IPS-20b (cell line): ENCODE data around the gene GJB6.

Experiments used
- H3K27ac ChIP-seq: one replicate; pipeline ENCODE4 v1.5.1; 2013; ENCODE audit warnings: low read length
- H3K27me3 ChIP-seq: 2 replicates; pipeline ENCODE4 v1.6.1; 2013; ENCODE audit warnings: mild to moderate bottlenecking, low read length, inconsistent platforms; ENCODE audit not compliant: insufficient read depth
- H3K36me3 ChIP-seq: 2 replicates; pipeline ENCODE4 v1.6.1; 2013; ENCODE audit warnings: low read depth, mild to moderate bottlenecking, inconsistent platforms, low read length, moderate library complexity; ENCODE audit not compliant: insufficient read depth
- H3K4me1 ChIP-seq: 2 replicates; pipeline ENCODE4 v1.6.1; 2013; ENCODE audit warnings: mild to moderate bottlenecking, control low read depth, inconsistent platforms, low read length, moderate library complexity; ENCODE audit not compliant: insufficient read depth
- H3K4me3 ChIP-seq: 2 replicates; pipeline ENCODE4 v1.5.1; 2013; ENCODE audit warnings: mild to moderate bottlenecking, low read length, inconsistent platforms
- H3K9ac ChIP-seq: 2 replicates; pipeline ENCODE4 v1.6.1; 2013; ENCODE audit warnings: low read depth, mild to moderate bottlenecking, inconsistent platforms, low read length, moderate library complexity
- H3K9me3 ChIP-seq: 2 replicates; pipeline ENCODE4 v1.6.1; 2013; ENCODE audit warnings: mild to moderate bottlenecking, low read depth, low read length, inconsistent platforms; ENCODE audit not compliant: insufficient read depth

GJB6 gene

GRCh38 chr13:20221772-20222171 is 10.3 kb downstream of the GJB6 start:
- H3K9me3 ChIP-seq, result no peaks in the 10 kb centered on the region
- H3K4me3 ChIP-seq, result no peak overlapping the region
- no peak overlapping the region for H3K9ac ChIP-seq
- no peaks in the 10 kb centered on the region for H3K4me1 ChIP-seq
- H3K27me3 ChIP-seq, result no peaks in the 10 kb centered on the region; the same call in 1 of the 2 replicates
- H3K27ac ChIP-seq, result no peak overlapping the region
- no peaks in the 10 kb centered on the region for H3K36me3 ChIP-seq

GRCh38 chr13:20219577-20219976 is 12.5 kb downstream of the GJB6 start:
- Histone ChIP-seq H3K36me3 (no peaks in the 10 kb centered on the region), H3K9me3 (no peaks in the 10 kb centered on the region), H3K9ac (no peak overlapping the region), H3K4me1 (no peaks in the 10 kb centered on the region), H3K27ac (no peak overlapping the region), H3K4me3 (no peak overlapping the region), H3K27me3 (no peaks in the 10 kb centered on the region)

GRCh38 chr13:20217168-20217567 is 15.0 kb downstream of the GJB6 start:
- H3K4me3 ChIP-seq, result no peak overlapping the region
- no peaks in the 10 kb centered on the region for H3K9me3 ChIP-seq

GRCh38 chr13:20209948-20210347 is 22.2 kb downstream of the GJB6 start:
- Histone ChIP-seq H3K4me1 (no peaks in the 10 kb centered on the region), H3K9me3 (no peaks in the 10 kb centered on the region), H3K36me3 (no peaks in the 10 kb centered on the region), H3K27me3 (no peaks in the 10 kb centered on the region), H3K4me3 (no peak overlapping the region), H3K27ac (no peak overlapping the region), H3K9ac (no peak overlapping the region)

More at GRCh38 chr13:20217168-20217567, 15.0 kb downstream of the GJB6 start:
- Histone ChIP-seq H3K36me3 (no peaks in the 10 kb centered on the region), H3K9ac (no peak overlapping the region), H3K4me1 (no peaks in the 10 kb centered on the region), H3K27ac (no peak overlapping the region), H3K27me3 (no peaks in the 10 kb centered on the region)

GRCh38 chr13:20206698-20207235 is 25.4 kb downstream of the GJB6 start:
- H3K36me3 ChIP-seq, result no peaks in the 10 kb centered on the region
- H3K4me3 ChIP-seq, result no peak overlapping the region
- no peaks in the 10 kb centered on the region for H3K4me1 ChIP-seq
- H3K27ac ChIP-seq, result no peak overlapping the region
- H3K9ac ChIP-seq, result no peak overlapping the region
- no peaks in the 10 kb centered on the region; the same call in 1 of the 2 replicates for H3K9me3 ChIP-seq
- H3K27me3 ChIP-seq, result no peaks in the 10 kb centered on the region

- Histone ChIP-seq H3K27me3 (no peaks in the 10 kb centered on the region), H3K4me1 (no peaks in the 10 kb centered on the region), H3K9me3 (no peaks in the 10 kb centered on the region; the same call in 1 of the 2 replicates)
Measured at GRCh38 chr13:20206065-20206697, 25.9 kb downstream of the GJB6 start.

DNA sequence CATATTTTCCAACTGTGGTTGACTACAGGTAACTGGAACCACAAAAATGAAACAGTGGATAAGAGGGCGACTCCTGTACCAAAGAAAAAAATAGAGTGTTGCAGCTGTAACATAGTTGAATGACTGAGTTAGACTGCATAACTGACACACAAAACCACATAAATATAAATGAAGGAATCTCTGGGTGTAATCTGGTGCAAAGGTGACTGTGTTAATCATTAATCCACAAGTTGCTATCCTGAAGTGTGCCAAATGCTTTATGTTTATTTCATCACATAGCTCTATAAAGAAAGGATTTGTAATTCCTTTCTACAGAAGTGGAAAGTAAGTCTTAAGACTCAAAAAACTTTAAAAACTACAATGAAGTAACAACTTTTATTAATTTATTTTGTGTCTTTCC is 33.3 kb downstream of the GJB6 start:
- H3K4me3 ChIP-seq, result no peak overlapping the region
- no peak overlapping the region for H3K9ac ChIP-seq
- H3K4me1 ChIP-seq, result peaks cover 6% of the 10 kb centered on the region; the same call in 1 of the 2 replicates
- no peaks in the 10 kb centered on the region; the same call in 1 of the 2 replicates for H3K9me3 ChIP-seq
- no peaks in the 10 kb centered on the region for H3K36me3 ChIP-seq
- peaks cover 35% of the 10 kb centered on the region for H3K27me3 ChIP-seq
- no peak overlapping the region for H3K27ac ChIP-seq

More at GRCh38 chr13:20206065-20206697, 25.9 kb downstream of the GJB6 start:
- Histone ChIP-seq H3K27ac (no peak overlapping the region), H3K36me3 (no peaks in the 10 kb centered on the region), H3K4me3 (no peak overlapping the region), H3K9ac (no peak overlapping the region)

DNA sequence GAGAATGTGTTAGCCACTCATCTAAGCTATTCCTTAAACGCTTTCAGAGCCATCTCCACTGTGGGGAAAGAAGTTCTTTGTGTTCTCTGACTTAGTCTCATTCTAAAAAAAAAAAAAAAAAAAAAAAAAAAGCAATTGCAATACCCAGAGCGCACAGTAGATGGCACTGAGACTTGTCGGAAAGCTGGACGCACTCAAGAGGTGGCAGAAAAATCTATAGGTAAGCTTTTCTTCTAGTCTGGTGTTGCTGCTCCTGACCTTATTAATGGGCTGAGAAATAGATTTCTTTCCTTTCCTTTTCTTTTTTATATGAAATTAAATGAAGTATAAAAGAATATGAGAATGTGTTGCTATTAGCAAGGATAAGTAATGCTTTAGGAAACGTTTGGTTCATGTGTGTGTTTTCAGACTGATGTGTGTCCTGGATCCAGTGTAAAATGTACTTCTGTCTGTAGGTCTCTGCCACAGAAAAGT is 34.7 kb downstream of the GJB6 start:
- H3K27ac ChIP-seq, result no peak overlapping the region
- peaks cover 49% of the 10 kb centered on the region for H3K27me3 ChIP-seq
- no peaks in the 10 kb centered on the region; the same call in 1 of the 2 replicates for H3K9me3 ChIP-seq
- no peak overlapping the region for H3K9ac ChIP-seq
- no peaks in the 10 kb centered on the region for H3K36me3 ChIP-seq
- peaks cover 8% of the 10 kb centered on the region; the same call in 1 of the 2 replicates for H3K4me1 ChIP-seq
- H3K4me3 ChIP-seq, result no peak overlapping the region

GRCh38 chr13:20195801-20196200 is 36.3 kb downstream of the GJB6 start:
- Histone ChIP-seq H3K4me1 (peaks cover 11% of the 10 kb centered on the region; the same call in 1 of the 2 replicates), H3K9me3 (no peaks in the 10 kb centered on the region), H3K36me3 (no peaks in the 10 kb centered on the region), H3K4me3 (no peak overlapping the region), H3K9ac (no peak overlapping the region), H3K27ac (no peak overlapping the region), H3K27me3 (peaks cover 65% of the 10 kb centered on the region)

DNA sequence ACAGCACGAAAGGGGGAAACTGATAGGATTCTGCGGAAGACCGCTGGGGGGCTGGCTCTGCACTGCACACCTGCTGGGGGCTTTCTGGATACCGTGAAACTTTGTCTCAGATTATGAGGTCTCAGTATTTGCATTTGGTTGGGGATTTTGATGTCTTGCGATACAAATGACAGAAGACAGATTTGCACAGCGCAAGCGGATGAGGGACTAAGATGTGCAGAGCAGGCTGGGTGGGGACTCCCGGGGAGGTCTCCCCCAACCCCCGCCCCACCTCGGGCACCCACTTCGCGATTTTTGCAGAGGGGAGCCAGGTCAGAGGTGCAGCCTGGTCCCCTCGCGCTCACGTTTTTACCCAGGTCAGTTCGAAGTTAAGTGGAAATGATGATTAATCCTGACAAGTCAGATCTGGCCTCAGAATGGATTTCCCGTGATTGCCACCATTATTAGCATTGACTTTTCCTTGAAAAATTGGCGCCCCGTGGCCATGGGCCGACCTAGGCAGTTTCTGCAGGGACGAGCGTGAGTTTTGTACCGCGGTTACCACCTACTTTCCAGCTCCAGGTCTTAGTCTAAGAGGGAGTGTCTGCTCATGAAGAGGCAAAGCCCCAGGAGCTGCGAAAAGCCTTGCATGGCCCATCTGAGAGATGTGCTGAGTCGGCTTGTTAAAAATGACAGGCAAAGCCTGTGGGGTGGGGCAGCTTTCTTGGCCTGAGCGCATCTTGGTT is 38.0 kb downstream of the GJB6 start:
- Histone ChIP-seq H3K36me3 (no peaks in the 10 kb centered on the region), H3K27me3 (peaks cover 82% of the 10 kb centered on the region), H3K4me3 (peak overlapping the region; percentile 55), H3K4me1 (peaks cover 11% of the 10 kb centered on the region; the same call in 1 of the 2 replicates), H3K27ac (no peak overlapping the region), H3K9ac (no peak overlapping the region), H3K9me3 (no peaks in the 10 kb centered on the region)

DNA sequence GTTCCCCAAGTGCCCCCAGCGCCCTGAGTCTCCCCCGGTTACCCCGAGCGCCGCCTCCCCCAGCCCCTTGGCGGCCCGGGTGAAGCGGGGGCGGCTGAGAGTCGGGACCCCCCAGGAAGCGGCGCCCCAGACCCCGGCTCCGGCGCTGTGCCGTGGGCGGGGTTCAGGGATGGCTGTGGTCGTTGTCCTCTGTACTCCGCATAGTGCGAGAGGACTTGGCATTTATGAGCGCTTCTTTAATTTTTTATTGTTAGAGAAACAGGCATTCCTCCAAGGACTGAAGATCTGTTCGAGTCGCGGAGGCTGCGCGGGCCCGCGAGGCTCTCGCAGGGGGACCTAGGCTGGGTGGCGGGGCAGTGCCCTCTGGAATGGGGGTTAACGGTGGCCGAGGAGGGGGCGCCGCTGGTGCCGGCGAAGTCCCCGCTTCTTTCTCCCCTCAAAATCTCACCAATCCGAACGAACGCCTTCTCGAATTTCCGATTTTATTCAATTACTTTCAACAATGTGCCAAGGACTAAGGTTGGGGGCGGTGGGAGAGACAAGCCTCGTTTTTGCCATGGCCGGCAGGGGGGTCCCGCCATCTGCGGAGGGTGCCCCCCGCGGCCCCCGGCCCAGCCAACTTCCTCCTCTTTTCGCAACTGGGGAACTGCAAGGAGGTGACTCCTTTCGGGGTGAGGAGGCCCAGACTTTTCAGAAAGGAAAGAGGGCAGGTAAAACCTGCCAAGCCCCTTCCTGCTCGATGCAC is 38.8 kb downstream of the GJB6 start:
- H3K4me1 ChIP-seq, result peaks cover 11% of the 10 kb centered on the region; the same call in 1 of the 2 replicates
- no peak overlapping the region for H3K9ac ChIP-seq
- peak overlapping the region; percentile 55 for H3K4me3 ChIP-seq
- H3K36me3 ChIP-seq, result no peaks in the 10 kb centered on the region
- peaks cover 90% of the 10 kb centered on the region for H3K27me3 ChIP-seq
- no peak overlapping the region for H3K27ac ChIP-seq
- H3K9me3 ChIP-seq, result no peaks in the 10 kb centered on the region
